Activated naive CD8-positive, alpha-beta T cell (primary cell): Measurements from ENCODE around the gene DCST1.

Experiments
- H3K27ac Mint-ChIP-seq: one replicate; pipeline ENCODE4 v1.8.0; 2021; ENCODE audit warnings: mixed read lengths
- H3K27me3 Mint-ChIP-seq: one replicate; pipeline ENCODE4 v1.8.0; 2021; ENCODE audit warnings: mixed read lengths
- H3K36me3 Mint-ChIP-seq: one replicate; pipeline ENCODE4 v1.8.0; 2021; ENCODE audit warnings: mixed read lengths
- H3K4me1 Mint-ChIP-seq: one replicate; pipeline ENCODE4 v1.8.0; 2021; ENCODE audit warnings: low read depth, mixed read lengths
- H3K4me3 Mint-ChIP-seq: one replicate; pipeline ENCODE4 v1.8.0; 2021; ENCODE audit warnings: mild to moderate bottlenecking, mixed read lengths
- H3K9me3 Mint-ChIP-seq: one replicate; pipeline ENCODE4 v1.8.0; 2021; ENCODE audit warnings: low read depth, mixed read lengths

Gene DCST1

GRCh38 chr1:155076371-155076770, 42.7 kb downstream of the DCST1 start:
- H3K27ac Mint-ChIP-seq, result no peak overlapping the region
- H3K27me3 Mint-ChIP-seq, result peaks cover 7% of the 10 kb centered on the region
- H3K9me3 Mint-ChIP-seq, result no peaks in the 10 kb centered on the region
- no peak overlapping the region for H3K4me3 Mint-ChIP-seq
- H3K36me3 Mint-ChIP-seq, result no peaks in the 10 kb centered on the region
- H3K4me1 Mint-ChIP-seq, result peaks cover 31% of the 10 kb centered on the region

GRCh38 chr1:155077346-155077745, 43.7 kb downstream of the DCST1 start:
- Mint-ChIP-seq H3K9me3 (no peaks in the 10 kb centered on the region), H3K27ac (no peak overlapping the region), H3K27me3 (peaks cover 11% of the 10 kb centered on the region), H3K4me1 (peaks cover 30% of the 10 kb centered on the region), H3K36me3 (no peaks in the 10 kb centered on the region), H3K4me3 (no peak overlapping the region)

DNA sequence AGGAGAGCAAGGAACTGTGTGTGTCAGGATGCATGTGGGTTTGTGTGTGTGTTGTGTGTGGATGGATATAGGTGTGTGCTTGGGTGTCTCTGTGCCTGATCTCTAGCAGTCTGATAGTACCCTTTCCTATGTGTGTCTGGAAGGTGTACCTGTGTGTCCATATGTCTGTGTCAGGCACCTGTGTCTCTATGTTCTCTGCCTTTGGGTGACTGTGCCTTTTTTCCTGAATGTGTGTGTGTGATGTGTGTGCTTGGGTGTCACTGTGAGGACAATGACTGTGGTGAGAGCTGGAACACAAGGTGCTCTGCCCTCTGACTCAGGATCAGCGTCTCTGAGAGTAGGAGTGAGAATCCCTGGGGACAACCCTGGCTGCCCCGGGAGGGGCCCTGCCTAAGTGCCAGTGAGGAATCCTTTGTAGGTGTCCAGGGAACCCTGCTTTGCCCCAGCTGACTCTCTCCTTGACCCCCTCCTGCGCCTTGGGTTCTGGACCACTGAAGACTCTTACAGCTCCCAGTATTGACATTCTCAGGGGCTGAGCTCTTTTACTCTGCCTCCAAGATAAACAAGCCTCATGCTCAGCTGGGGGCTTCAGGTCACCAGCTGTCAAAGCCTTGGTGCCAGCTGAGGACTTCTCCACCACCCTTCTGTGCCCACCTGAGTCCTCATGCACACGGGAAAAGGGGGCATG, 44.3 kb downstream of the DCST1 start:
- Mint-ChIP-seq H3K4me3 (peak overlapping the region; percentile 48), H3K27me3 (peaks cover 13% of the 10 kb centered on the region), H3K9me3 (no peaks in the 10 kb centered on the region), H3K36me3 (no peaks in the 10 kb centered on the region), H3K4me1 (peaks cover 33% of the 10 kb centered on the region), H3K27ac (no peak overlapping the region)

GRCh38 chr1:155078469-155079209, 45.0 kb downstream of the DCST1 start, which contains the start of gene EFNA3:
Gene EFNA3 (plus strand): TSS chr1:155078837. CDS start chr1:155078942, 105 bp downstream.
- H3K4me3 Mint-ChIP-seq, result peak within 1 kb of the TSS; percentile 87
- H3K36me3 Mint-ChIP-seq, result no peaks in the 10 kb centered on the region
- peaks cover 14% of the 10 kb centered on the region for H3K27me3 Mint-ChIP-seq
- H3K27ac Mint-ChIP-seq, result peak within 1 kb of the TSS; percentile 76
- peaks cover 31% of the 10 kb centered on the region for H3K4me1 Mint-ChIP-seq
- no peaks in the 10 kb centered on the region for H3K9me3 Mint-ChIP-seq

DNA sequence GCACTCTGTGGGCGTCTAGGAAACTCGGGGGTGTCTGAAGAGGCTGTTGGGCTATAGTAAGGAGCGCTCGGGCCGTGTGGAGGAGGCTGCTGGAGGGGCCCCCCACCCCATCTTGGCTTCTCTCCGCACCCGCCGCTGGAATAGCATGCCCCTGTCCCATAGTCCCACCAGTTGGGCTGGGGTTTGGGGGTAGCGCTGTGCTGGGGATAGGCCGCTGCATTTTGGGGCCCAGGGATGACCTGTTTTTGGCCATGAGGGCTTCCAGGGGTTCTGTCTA, 45.5 kb downstream of the DCST1 start:
- Mint-ChIP-seq H3K9me3 (no peaks in the 10 kb centered on the region), H3K4me3 (peak overlapping the region; percentile 87), H3K27ac (no peak overlapping the region), H3K4me1 (peaks cover 32% of the 10 kb centered on the region), H3K27me3 (peaks cover 19% of the 10 kb centered on the region), H3K36me3 (no peaks in the 10 kb centered on the region)

DNA sequence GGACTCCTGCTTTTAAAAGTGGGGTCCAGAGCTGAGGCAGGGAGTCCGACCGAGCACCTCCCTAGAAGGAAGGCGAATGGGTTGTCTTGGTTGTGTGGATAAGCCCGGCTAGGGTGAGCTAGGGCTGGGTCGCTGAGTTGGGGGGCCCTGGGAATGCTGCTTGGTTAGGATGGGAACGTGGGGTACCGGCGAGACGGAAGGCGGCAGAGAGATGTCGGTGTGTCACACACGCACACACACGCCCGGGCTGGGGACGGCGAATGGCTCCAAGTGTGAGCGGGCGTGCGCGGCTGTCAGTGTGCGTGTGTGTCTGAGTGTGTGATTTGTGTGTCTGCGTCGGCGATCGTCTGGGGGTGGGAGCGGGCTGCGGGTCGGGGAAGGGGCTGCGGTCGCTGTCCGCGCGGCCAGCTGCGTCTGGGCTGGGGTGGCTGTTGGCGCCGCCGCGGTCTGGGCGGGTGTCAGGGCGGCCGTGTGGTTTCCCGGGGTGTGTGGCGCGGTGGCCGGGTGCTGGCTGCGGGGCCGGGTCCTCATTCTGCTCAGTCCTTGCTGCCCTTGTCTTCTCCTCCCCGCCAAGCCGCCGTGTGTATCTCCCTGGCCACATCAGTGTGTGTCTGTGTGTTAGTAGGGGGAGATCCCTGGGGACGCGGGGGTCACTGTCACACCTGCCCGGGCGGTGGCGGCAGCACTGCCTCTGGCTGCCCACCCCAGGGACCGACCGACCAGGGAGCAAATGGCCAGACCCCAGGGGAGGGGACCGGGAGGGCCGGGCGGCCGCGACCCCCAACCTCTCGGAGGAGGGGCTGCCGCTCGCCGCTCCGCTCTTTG, 46.1 kb downstream of the DCST1 start:
- H3K36me3 Mint-ChIP-seq, result no peaks in the 10 kb centered on the region
- peak overlapping the region; percentile 87 for H3K4me3 Mint-ChIP-seq
- peaks cover 36% of the 10 kb centered on the region for H3K4me1 Mint-ChIP-seq
- H3K27ac Mint-ChIP-seq, result peak overlapping the region; percentile 76
- peaks cover 19% of the 10 kb centered on the region for H3K27me3 Mint-ChIP-seq
- H3K9me3 Mint-ChIP-seq, result no peaks in the 10 kb centered on the region

DNA sequence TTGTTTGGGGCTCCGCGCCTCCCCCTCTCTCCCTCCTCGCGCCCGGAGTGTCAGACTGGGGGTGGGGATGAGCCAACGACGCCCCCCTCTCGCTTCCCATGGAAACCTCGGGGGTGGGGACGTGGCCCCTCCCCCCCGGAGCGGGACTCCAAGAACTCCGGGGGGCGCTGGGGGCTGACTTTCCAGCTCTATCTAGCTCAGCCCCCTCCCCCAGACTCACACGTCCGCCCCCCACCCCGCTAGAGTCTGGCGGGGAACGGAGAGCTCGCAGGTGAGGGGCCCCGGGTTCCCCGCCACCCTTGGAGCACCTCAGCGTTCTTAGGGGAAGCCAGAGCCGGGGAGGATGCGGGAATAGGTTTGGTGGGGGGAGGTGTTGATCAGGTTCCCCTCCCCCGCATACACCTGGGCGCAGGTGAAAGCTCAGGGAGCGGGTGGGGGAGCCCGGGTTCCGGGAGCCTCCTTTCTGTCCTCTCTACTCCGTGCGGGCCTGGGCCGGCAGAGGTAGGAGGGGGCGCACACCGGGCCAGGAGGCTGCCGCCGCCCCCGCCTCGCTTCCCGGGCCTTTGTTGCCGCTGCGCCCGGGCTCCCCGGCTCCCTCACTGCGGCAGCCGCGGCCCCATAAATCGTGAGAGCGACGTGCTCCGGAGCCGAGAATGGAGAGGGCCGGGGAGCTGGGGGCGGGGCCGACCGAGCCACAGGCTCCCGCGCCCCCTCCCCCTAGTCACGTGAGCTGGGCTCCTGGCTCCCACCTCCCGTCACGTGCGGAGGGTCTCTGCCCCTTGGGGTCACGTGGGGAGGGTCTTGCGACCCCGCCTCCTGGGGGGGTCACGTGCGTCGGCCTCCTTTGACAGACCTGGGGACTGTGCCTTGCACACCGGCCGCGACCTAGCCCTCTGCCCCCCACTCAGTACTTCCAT, 46.9 kb downstream of the DCST1 start:
- Mint-ChIP-seq H3K27ac (no peak overlapping the region), H3K4me1 (peaks cover 40% of the 10 kb centered on the region), H3K36me3 (no peaks in the 10 kb centered on the region), H3K4me3 (peak overlapping the region; percentile 84), H3K9me3 (no peaks in the 10 kb centered on the region), H3K27me3 (peaks cover 19% of the 10 kb centered on the region)

- Mint-ChIP-seq H3K36me3 (no peaks in the 10 kb centered on the region), H3K4me3 (peak overlapping the region; percentile 84), H3K27ac (peak overlapping the region; percentile 7), H3K4me1 (peaks cover 45% of the 10 kb centered on the region), H3K27me3 (peaks cover 19% of the 10 kb centered on the region), H3K9me3 (no peaks in the 10 kb centered on the region)
Observed at GRCh38 chr1:155081472-155082300, 48.1 kb downstream of the DCST1 start.

- H3K4me1 Mint-ChIP-seq, result peaks cover 45% of the 10 kb centered on the region
- H3K9me3 Mint-ChIP-seq, result no peaks in the 10 kb centered on the region
- H3K27me3 Mint-ChIP-seq, result peaks cover 19% of the 10 kb centered on the region
- H3K27ac Mint-ChIP-seq, result no peak overlapping the region
- no peaks in the 10 kb centered on the region for H3K36me3 Mint-ChIP-seq
- H3K4me3 Mint-ChIP-seq, result peak overlapping the region; percentile 59
Observed at GRCh38 chr1:155082301-155083051, 48.9 kb downstream of the DCST1 start.

- no peak overlapping the region for H3K27ac Mint-ChIP-seq
- peaks cover 45% of the 10 kb centered on the region for H3K4me1 Mint-ChIP-seq
- no peak overlapping the region for H3K4me3 Mint-ChIP-seq
- H3K27me3 Mint-ChIP-seq, result peaks cover 19% of the 10 kb centered on the region
- no peaks in the 10 kb centered on the region for H3K9me3 Mint-ChIP-seq
- no peaks in the 10 kb centered on the region for H3K36me3 Mint-ChIP-seq
Observed at GRCh38 chr1:155083052-155083541, 49.5 kb downstream of the DCST1 start.

DNA sequence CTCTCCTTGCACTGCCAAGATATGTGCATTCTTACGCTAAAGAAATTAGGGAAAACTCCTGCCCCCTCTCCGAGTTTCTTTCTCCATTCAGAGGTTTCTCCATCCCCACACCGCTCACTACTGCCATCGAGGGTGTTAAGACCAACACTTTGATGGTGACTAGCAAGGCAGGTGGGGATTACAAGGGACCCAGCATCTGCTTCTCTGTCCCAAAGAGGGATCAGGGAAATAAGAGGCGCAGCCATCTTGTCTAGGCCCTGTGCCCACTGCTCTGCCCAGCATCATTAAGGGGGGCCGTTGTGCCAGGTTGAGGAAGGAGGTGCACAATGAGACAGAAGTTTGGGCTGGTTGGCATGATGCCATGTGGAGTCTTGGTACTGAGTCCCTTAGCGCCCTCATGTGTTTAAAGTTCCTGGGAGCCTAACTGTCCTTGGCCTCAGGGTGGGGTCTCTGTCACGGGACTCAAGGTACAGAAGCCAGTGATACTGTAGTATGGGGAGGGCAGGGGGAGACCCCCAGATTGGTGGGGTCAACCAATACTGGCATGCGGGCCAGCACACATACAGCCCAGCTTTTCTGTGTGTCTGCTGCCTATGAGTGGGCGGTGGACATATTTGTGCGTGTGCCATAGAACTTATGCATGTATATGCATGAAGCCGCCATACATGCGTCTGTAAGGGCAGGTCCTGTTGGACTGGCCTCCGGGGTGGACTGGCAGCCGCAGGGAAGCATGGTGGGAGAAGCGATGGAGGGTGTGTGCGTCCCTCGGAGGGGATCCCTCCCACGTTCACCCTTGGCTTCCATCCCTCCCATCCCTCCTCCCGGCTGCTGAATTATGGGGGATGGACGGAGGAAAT, 50.5 kb downstream of the DCST1 start:
- peaks cover 44% of the 10 kb centered on the region for H3K4me1 Mint-ChIP-seq
- peak overlapping the region; percentile 96 for H3K4me3 Mint-ChIP-seq
- no peaks in the 10 kb centered on the region for H3K9me3 Mint-ChIP-seq
- no peaks in the 10 kb centered on the region for H3K36me3 Mint-ChIP-seq
- H3K27me3 Mint-ChIP-seq, result peaks cover 20% of the 10 kb centered on the region
- H3K27ac Mint-ChIP-seq, result no peak overlapping the region

GRCh38 chr1:155084722-155085503, 51.3 kb downstream of the DCST1 start:
- H3K4me3 Mint-ChIP-seq, result peak overlapping the region; percentile 96
- H3K27me3 Mint-ChIP-seq, result peaks cover 17% of the 10 kb centered on the region
- H3K36me3 Mint-ChIP-seq, result no peaks in the 10 kb centered on the region
- peak overlapping the region; percentile 93 for H3K27ac Mint-ChIP-seq
- peaks cover 38% of the 10 kb centered on the region for H3K4me1 Mint-ChIP-seq
- H3K9me3 Mint-ChIP-seq, result no peaks in the 10 kb centered on the region
